Transverse colon (tissue), 4 donors: ENCODE data around the gene TRIM56. TPM values are rescaled to one million over a fixed set of nuclear protein-coding genes. Genes with fewer than 3 reads are reported as not detected.
"Not testable (repeated sequence)": the region's sequence is repeated elsewhere in the genome, so short reads cannot be mapped to it uniquely, and the experiment has no call there.

Source experiments
- DNase-seq: peaks from one replicate; pipeline ENCODE4 v3.0.0-alpha.2; 2019
- H3K27ac ChIP-seq, 4 donors: fragments of 200-600 bp; sonication (generic); 2 replicates each; pipeline ENCODE4 v1.5.1; 2016 to 2018; ENCODE audit warnings: inconsistent platforms in 4 of 4
- H3K27me3 ChIP-seq: fragments of 200-600 bp; sonication (generic); 2 replicates; pipeline ENCODE4 v1.5.1; 2017; ENCODE audit warnings: inconsistent platforms
- H3K36me3 ChIP-seq, 4 donors: fragments of 200-600 bp; sonication (generic); 2 replicates each; pipeline ENCODE4 v1.5.1; 2017 to 2019; ENCODE audit warnings: inconsistent platforms in 4 of 4
- H3K4me1 ChIP-seq, 4 donors: fragments of 200-600 bp; sonication (generic); 2 replicates each; pipeline ENCODE4 v1.5.1; 2017 to 2020; ENCODE audit warnings: inconsistent platforms in 4 of 4
- H3K4me3 ChIP-seq, 4 donors: fragments of 200-600 bp; sonication (generic); 1 replicate in 1 of 4; 2 replicates in 3 of 4; pipeline versions ENCODE4 v1.5.1 to v1.6.1; 2017 to 2019; ENCODE audit warnings: inconsistent platforms in 4 of 4
- H3K9me3 ChIP-seq, 2 donors: fragments of 200-600 bp; sonication (generic); 2 replicates each; pipeline ENCODE4 v1.5.1; 2017 to 2019; ENCODE audit warnings: inconsistent platforms in 2 of 2
- EP300 ChIP-seq: sonication (generic); formaldehyde crosslinking; IDR thresholded peaks from one replicate; pipeline ENCODE4 v1.6.1; 2017; ENCODE audit warnings: antibody characterized with exemption, low read depth
- POLR2A ChIP-seq: fragments of 450-650 bp; IDR thresholded peaks from one replicate; pipeline ENCODE4 v1.6.1; 2016; ENCODE audit warnings: antibody characterized with exemption, mild to moderate bottlenecking, moderate library complexity
- POLR2AphosphoS5 ChIP-seq, 3 donors: sonication (generic); formaldehyde crosslinking; IDR thresholded peaks; one replicate each; pipeline ENCODE4 v1.6.1; 2016; ENCODE audit warnings: antibody characterized with exemption in 3 of 3
- WGBS, 2 donors: methylation state at CpG; one replicate each; pipeline ENCODE4 v1.1.5; 2018; ENCODE audit warnings: low coverage in 1 of 2; 5-methylcytosine and 5-hydroxymethylcytosine counted together
- in situ Hi-C, 4 donors: fragments of 200-750 bp; cut with MboI; loops; one replicate each; pipeline versions ENCODE4 v1.15.0 to v1.15.1; 2017; ENCODE audit warnings: low sequenced_read_pairs in 3 of 4, low pct_ligation_motif_present in 1 of 4, low pct_unique_long_range_greater_than_20kb in 1 of 4
- intact Hi-C: fragments of 100-400 bp; cut with DNase I; formaldehyde crosslinking; loops from one replicate; pipeline ENCODE4 v1.15.1; 2023; ENCODE audit warnings: low total_unique reads
- total RNA-seq, 4 donors: library from RNA; depleted of rRNA; stranded (reverse); fragments of >200 nt; gene quantifications; one replicate each; pipeline ENCODE4 v1.1.0, GENCODE V29; 2016
- TF ChIP-seq, protein P1 (sequence below), 5 experiments: fragments of 200-600 bp in 3 of 5; fragments of 450-650 bp in 2 of 5; sonication (generic) in 3 of 5; IDR thresholded peaks; 1 replicate in 2 of 5; 2 replicates in 3 of 5; pipeline ENCODE4 v1.5.1; 2016 to 2017; ENCODE audit warnings: antibody characterized with exemption in 5 of 5, inconsistent platforms in 3 of 5, mild to moderate bottlenecking in 2 of 5, moderate library complexity in 1 of 5

The TRIM56 gene
- total RNA-seq, 4 donors from 2014 or later = 23.8 to 50.0 (median 35.1) TPM

DNA sequence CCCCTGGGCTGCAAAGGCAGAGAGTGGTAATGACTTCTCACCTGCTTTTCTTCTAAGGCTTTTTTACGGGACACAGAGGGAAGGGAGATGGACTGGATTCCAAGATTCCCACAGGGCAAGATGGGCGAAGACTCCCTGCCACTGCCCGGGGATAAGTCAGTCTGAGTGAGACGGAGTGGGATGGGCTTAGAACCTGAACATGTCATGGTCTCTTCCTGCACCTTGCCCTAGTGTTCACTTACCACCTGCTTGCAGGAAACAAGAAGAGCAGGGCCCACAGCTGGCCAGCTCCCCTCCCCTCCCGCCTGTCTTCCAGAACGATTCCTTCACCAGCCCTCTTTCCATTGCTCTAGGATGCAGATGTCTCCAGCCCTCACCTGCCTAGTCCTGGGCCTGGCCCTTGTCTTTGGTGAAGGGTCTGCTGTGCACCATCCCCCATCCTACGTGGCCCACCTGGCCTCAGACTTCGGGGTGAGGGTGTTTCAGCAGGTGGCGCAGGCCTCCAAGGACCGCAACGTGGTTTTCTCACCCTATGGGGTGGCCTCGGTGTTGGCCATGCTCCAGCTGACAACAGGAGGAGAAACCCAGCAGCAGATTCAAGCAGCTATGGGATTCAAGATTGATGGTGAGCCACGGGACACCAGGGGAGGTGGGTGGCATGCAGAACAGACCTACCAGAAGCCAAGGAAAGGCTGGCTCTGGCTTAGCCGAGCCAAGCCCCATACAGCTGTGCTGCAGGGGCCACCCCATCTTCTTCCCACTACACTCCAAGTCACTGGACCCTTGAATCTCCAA lies 43.0 kb downstream of the TRIM56 start:
- no peaks in the 10 kb centered on the region for H3K9me3 ChIP-seq
- no peaks in the 10 kb centered on the region for H3K36me3 ChIP-seq
- no peak overlapping the region for H3K4me3 ChIP-seq
- DNase-seq = no peak
- H3K27ac ChIP-seq = no peak overlapping the region
- 64 to 73% methylated on average over 4 to 14 of the region's 14 CpGs for WGBS, 2 donors
- H3K27me3 ChIP-seq = peaks cover 6% of the 10 kb centered on the region
- TF ChIP-seq POLR2A = no peak
- TF ChIP-seq, protein P1, sequence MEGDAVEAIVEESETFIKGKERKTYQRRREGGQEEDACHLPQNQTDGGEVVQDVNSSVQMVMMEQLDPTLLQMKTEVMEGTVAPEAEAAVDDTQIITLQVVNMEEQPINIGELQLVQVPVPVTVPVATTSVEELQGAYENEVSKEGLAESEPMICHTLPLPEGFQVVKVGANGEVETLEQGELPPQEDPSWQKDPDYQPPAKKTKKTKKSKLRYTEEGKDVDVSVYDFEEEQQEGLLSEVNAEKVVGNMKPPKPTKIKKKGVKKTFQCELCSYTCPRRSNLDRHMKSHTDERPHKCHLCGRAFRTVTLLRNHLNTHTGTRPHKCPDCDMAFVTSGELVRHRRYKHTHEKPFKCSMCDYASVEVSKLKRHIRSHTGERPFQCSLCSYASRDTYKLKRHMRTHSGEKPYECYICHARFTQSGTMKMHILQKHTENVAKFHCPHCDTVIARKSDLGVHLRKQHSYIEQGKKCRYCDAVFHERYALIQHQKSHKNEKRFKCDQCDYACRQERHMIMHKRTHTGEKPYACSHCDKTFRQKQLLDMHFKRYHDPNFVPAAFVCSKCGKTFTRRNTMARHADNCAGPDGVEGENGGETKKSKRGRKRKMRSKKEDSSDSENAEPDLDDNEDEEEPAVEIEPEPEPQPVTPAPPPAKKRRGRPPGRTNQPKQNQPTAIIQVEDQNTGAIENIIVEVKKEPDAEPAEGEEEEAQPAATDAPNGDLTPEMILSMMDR (IDR thresholded peaks at IDR 0.05) = no peak
- no peak for TF ChIP-seq POLR2AphosphoS5 (IDR thresholded peaks at IDR 0.05)
- no peak for TF ChIP-seq EP300
- peaks cover 13 to 30% (median 17%) of the 10 kb centered on the region in 4 donors for H3K4me1 ChIP-seq
- intact Hi-C loops = no loop called here
- in situ Hi-C loops = loop anchor here in 1 of 4 donors (25.0 kb wide), 1 partner anchor 159 kb away; no protein-coding TSS in a partner anchor

DNA sequence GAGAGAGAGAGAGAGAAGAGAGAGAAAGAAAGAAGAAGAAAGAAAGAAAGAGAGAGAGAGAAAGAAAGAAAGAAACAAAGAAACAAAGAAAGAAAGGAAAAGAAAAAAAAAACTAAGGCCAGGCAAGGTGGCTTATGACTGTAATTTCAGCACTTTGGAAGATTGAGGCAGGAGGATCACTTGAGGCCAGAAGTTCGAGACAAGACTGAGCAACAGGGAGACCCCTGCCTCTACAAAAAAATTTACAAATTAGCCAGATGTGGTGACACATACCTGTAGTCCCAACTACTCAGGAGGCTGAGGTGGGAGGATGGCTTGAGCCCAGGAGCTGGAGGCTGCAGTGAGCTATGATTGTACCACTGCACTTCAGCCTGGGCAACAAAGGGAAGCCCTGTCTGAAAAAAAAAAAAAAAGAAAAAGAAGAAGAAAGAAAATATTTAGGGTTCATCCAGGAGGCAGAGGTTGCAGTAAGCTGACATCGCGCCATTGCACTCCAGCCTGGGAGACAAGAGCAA lies 44.4 kb downstream of the TRIM56 start:
- WGBS, 2 donors = 75 to 91% methylated on average over 3 of the region's 3 CpGs

DNA sequence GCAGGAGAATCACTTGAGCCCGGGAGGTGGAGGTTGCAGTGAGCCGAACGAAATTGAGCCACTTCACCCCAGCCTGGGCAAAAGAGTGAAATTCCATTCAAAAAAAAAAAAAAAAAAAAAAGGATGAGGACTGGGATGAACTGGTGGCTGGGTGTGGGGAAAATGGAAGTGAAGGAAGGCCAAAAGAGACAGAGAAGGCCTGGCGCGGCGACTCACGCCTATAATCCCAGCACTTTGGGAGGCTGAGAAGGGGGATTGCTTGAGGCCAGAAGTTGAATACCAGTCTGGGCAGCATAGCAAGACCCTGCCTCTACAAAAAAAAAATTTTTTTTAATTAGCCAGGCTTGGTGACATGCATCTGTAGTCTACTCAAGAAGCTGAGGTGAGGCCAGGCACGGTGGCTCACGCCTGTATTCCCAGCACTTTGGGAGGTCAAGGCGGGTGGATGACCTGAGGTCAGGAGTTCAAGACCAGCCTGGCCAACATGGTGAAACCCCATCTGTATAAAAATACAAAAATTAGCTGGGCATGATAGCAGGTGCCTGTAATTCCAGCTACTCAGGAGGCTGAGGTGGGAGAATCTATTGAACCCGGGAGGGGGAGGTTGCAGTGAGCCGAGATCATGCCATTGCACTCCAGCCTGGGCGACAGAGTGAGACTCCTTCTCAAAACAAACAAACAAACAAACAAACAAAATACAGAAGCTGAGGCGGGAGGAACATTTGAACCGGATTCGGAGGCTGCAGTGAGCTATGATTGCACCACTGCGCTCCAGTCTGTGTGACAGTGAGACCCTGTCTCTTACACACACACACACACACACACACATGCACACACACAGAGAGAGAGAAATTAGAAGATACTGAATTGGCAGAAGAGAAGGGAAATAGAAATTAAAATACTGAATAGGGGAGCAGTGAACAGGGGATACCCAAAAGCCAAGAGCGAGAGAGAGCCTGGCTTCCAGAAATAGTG lies 47.6 kb downstream of the TRIM56 start:
- in situ Hi-C loops = loop anchor here in 1 of 4 donors (25.0 kb wide), 1 partner anchor 154 kb away; no protein-coding TSS in a partner anchor

More for the DNA sequence above, 44.4 kb downstream of the TRIM56 start:
- H3K36me3 ChIP-seq = no peaks in the 10 kb centered on the region
- H3K9me3 ChIP-seq = no peaks in the 10 kb centered on the region
- H3K4me1 ChIP-seq = peaks cover 13 to 29% (median 17%) of the 10 kb centered on the region in 4 donors
- no peak for DNase-seq
- no peak overlapping the region for H3K27ac ChIP-seq
- peaks cover 6% of the 10 kb centered on the region for H3K27me3 ChIP-seq
- H3K4me3 ChIP-seq = no peak overlapping the region
- no peak for TF ChIP-seq EP300
- TF ChIP-seq POLR2A = no peak
- TF ChIP-seq POLR2AphosphoS5 (IDR thresholded peaks at IDR 0.05) = no peak
- TF ChIP-seq, protein P1 (IDR thresholded peaks at IDR 0.05) = no peak
- in situ Hi-C loops (loop anchor here in 1 of 4 donors (25.0 kb wide), 1 partner anchor 158 kb away; no protein-coding TSS in a partner anchor), intact Hi-C loops (no loop called here)

DNA sequence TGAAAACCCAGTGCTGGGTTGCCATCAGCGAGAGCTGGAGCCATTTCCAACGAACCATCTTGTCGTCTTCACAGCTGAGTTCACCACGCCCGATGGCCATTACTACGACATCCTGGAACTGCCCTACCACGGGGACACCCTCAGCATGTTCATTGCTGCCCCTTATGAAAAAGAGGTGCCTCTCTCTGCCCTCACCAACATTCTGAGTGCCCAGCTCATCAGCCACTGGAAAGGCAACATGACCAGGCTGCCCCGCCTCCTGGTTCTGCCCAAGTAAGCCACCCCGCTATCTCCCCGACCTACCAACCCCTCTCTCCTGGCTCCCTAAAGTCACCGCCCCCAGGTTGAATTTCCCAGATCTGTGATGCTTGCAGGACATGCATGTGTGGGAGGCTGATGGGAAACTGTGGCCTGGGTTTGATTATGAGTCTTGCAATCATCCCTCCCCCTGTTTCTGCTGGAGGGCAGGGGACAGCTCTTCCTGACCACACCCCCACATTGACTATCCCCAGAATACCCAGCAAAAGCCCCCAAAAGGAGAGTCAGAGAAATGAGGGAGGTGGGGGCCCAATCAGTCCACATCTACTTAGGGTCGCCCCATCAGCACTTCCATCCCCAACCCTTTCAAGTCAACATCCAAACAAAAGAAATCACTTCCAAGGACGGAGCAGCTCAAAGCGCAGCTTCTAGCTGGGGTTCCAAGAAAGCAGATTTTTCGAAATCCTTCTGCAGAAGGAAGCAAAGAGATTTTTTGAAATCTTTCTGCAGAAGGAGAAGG lies 48.5 kb downstream of the TRIM56 start:
- Histone ChIP-seq H3K27me3 (no peaks in the 10 kb centered on the region), H3K9me3 (no peaks in the 10 kb centered on the region), H3K4me1 (peaks cover 0 to 17% (median 8%) of the 10 kb centered on the region in 4 donors), H3K27ac (no peak overlapping the region), H3K4me3 (no peak overlapping the region), H3K36me3 (no peaks in the 10 kb centered on the region)
- 65 to 80% methylated on average over 8 to 15 of the region's 15 CpGs for WGBS, 2 donors
- intact Hi-C loops (no loop called here), in situ Hi-C loops (loop anchor here in 1 of 4 donors (25.0 kb wide), 1 partner anchor 153 kb away; no protein-coding TSS in a partner anchor)
- DNase-seq = no peak
- TF ChIP-seq, protein P1 (IDR thresholded peaks at IDR 0.05) = no peak
- TF ChIP-seq EP300 (no peak), POLR2A (no peak), POLR2AphosphoS5 (IDR thresholded peaks at IDR 0.05) (no peak)

More for the DNA sequence above, 47.6 kb downstream of the TRIM56 start:
- H3K4me1 ChIP-seq, H3K27ac ChIP-seq, H3K36me3 ChIP-seq, DNase-seq, intact Hi-C loops, H3K27me3 ChIP-seq, H3K4me3 ChIP-seq, H3K9me3 ChIP-seq: not testable (repeated sequence)
- 90 to 92% methylated on average over 12 to 18 of the region's 18 CpGs for WGBS, 2 donors
